ENCODE data around the gene EVC2.
"Not testable (repeated sequence)": the region's sequence is repeated elsewhere in the genome, so short reads cannot be mapped to it uniquely, and the experiment has no call there.

The EVC2 gene

GRCh38 chr4:5616331-5616950 lies 91.9 kb downstream of the EVC2 start:
- Histone ChIP-seq H3K27me3 (no peaks in the 10 kb centered on the region), H3K36me3 (no peaks in the 10 kb centered on the region), H3K4me1 (no peaks in the 10 kb centered on the region), H3K4me3 (ENCODE audit: low read depth, low read length) (no peak overlapping the region), H3K9me3 (no peaks in the 10 kb centered on the region)
- no peak for DNase-seq
- TF ChIP-seq, protein P1, sequence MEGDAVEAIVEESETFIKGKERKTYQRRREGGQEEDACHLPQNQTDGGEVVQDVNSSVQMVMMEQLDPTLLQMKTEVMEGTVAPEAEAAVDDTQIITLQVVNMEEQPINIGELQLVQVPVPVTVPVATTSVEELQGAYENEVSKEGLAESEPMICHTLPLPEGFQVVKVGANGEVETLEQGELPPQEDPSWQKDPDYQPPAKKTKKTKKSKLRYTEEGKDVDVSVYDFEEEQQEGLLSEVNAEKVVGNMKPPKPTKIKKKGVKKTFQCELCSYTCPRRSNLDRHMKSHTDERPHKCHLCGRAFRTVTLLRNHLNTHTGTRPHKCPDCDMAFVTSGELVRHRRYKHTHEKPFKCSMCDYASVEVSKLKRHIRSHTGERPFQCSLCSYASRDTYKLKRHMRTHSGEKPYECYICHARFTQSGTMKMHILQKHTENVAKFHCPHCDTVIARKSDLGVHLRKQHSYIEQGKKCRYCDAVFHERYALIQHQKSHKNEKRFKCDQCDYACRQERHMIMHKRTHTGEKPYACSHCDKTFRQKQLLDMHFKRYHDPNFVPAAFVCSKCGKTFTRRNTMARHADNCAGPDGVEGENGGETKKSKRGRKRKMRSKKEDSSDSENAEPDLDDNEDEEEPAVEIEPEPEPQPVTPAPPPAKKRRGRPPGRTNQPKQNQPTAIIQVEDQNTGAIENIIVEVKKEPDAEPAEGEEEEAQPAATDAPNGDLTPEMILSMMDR (IDR thresholded peaks at IDR 0.05; ENCODE audit: low read depth, low read length), result no peak

DNA sequence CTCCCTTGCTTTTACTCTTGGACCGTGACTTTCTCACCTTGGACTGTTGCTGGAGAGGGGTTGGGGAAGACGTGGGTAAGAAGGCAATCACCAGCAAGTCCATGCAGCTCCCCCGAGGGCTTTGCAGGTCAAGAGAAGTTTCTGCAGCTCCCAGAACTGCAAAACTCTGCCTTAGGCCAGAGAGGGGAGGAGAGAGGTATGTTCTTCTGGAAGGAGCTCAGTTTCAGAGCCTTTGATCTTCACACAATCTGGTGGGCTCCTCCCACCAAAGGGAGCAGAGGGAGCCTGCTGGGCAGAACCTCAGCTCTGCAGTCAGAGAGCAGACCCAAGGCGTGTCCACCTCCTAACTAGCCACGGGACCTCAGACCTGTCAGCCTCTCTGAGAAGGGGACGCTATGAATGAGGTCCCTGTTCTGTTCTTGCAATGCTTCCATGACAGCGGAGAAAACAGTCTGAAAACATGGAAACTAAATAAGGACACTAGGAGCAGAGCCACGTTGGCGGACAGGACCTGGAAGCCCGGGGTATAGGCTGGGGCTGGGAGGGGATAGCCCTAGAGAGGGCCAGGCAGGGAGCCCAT lies 92.8 kb downstream of the EVC2 start:
- Histone ChIP-seq H3K27me3 (no peaks in the 10 kb centered on the region), H3K9me3 (no peaks in the 10 kb centered on the region), H3K36me3 (no peaks in the 10 kb centered on the region), H3K4me1 (no peaks in the 10 kb centered on the region), H3K4me3 (ENCODE audit: low read depth, low read length) (no peak overlapping the region)
- no peak for DNase-seq
- TF ChIP-seq, protein P1 (IDR thresholded peaks at IDR 0.05; ENCODE audit: low read depth, low read length), result no peak

GRCh38 chr4:5611750-5612149 lies 96.6 kb downstream of the EVC2 start:
- Histone ChIP-seq H3K4me3 (ENCODE audit: low read depth, low read length) (no peak overlapping the region), H3K27me3 (no peaks in the 10 kb centered on the region), H3K4me1 (no peaks in the 10 kb centered on the region), H3K36me3 (no peaks in the 10 kb centered on the region), H3K9me3 (no peaks in the 10 kb centered on the region)
- no peak for DNase-seq
- TF ChIP-seq, protein P1 (IDR thresholded peaks at IDR 0.05; ENCODE audit: low read depth, low read length), result no peak

DNA sequence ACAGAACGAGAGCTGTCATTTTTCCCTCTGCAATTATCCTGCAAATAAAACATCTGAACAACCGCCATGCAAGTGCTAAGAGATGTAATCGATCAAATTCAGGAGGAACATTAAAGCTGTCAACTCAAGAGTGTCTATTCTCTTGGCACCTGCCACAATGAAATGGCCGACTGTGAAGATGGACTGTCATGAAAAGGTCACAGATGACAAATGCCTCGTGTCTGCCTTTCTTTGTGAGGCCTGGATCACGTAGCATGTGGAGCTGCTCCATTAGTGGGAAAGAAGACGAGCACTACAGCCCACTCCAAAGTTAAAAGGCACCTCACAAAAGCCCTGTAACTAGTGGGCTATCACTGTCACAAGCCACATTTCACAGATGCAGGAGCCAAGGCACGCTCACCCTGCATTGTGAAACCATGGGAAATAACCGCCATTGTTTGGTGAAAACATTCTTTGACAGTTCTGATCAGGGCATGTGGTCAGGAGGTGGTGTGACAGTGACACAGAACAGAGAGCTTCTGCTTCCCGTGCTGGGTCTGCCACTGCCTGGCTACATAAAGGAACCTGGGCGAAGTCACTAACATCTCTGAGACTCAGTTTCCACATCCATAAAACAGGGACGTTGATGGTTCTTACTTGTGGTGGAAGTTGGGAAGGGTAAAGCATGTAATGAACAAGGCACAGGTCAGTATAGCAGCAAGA lies 98.9 kb downstream of the EVC2 start:
- TF ChIP-seq, protein P1 (IDR thresholded peaks at IDR 0.05; ENCODE audit: low read depth, low read length), result no peak
- Histone ChIP-seq H3K9me3 (no peaks in the 10 kb centered on the region), H3K4me3 (ENCODE audit: low read depth, low read length) (no peak overlapping the region), H3K36me3 (no peaks in the 10 kb centered on the region), H3K27me3 (no peaks in the 10 kb centered on the region), H3K4me1 (no peaks in the 10 kb centered on the region)
- DNase-seq, result no peak

DNA sequence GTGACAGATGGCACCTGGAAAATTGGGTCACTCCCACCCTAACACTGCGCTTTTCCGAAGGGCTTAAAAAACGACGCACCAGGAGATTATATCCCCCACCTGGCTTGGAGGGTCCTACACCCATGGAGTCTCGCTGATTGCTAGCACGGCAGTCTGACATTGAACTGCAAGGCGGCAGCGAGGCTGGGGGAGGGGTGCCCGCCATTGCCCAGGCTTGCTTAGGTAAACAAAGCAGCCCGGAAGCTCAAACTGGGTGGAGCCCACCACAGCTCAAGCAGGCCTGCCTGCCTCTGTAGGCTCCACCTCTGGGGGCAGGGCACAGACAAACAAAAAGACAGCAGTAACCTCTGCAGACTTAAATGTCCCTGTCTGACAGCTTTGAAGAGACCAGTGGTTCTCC lies 114.5 kb downstream of the EVC2 start:
- not testable (repeated sequence) for H3K36me3 ChIP-seq; H3K27me3 ChIP-seq; DNase-seq; H3K4me3 ChIP-seq (ENCODE audit: low read depth, low read length); H3K4me1 ChIP-seq; H3K9me3 ChIP-seq

DNA sequence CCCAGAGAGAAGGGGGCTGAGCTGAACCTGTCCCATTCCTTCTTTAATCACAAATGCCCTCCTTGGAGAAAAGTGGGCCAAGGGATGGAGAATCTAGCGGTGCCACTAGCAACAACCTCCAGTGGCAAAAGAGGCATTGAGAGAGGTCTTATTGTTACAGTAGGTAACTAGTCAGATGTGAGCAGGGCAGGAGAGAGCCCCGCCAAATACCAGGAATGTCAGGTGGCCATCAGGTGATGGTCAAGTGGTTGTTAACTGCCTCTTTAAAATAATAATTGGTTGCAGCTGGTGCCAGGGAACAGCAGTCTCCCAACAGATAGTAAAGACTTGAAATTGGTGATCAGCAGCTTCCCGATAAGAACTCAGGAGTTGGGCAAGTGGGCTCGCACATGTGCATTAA lies 116.1 kb downstream of the EVC2 start:
- H3K9me3 ChIP-seq, result no peaks in the 10 kb centered on the region
- TF ChIP-seq, protein P1 (IDR thresholded peaks at IDR 0.05; ENCODE audit: low read depth, low read length), result no peak
- DNase-seq, result no peak
- no peaks in the 10 kb centered on the region for H3K36me3 ChIP-seq
- no peaks in the 10 kb centered on the region for H3K4me1 ChIP-seq
- peaks cover 8% of the 10 kb centered on the region for H3K27me3 ChIP-seq
- no peak overlapping the region for H3K4me3 ChIP-seq (ENCODE audit: low read depth, low read length)
